Measurements from ENCODE around the gene GRHL3.
A peak's percentile ranks its signal among the peaks of the same experiment; 100 is the strongest.

GRHL3 gene

DNA sequence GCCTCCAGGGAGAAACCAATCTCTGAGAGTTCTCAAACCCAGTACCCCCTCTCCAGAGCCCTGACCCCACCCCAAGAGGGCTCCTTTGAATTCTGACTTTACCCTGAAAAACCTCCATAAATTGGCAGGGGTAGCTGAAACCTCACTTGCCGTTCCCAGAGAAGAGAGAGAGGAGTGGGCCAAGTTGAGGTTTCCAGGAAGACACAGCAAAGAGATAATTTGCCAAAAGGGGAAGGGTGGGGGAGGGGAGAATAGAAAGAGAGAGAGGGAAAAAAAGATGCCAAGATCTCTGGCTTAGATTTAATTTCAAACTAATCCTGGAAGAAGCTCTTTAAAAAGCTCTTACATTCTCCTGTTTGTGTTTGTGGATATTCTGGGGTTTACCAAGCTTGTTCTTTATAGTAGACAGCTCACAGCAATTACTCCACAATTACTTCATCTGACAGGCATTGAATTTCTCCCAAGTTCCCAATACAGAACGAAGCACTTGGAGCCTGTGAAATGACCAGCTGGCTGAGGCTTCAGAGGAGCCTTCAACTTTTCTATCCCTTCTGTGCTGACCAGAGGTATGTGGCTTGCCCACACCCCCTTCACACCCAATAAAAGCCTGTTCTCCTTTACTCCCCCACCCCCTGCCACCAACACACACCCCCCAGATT is 1.1 kb upstream of the GRHL3 start:
- DNase-seq (ENCODE audit: low spot score), result no peak

DNA sequence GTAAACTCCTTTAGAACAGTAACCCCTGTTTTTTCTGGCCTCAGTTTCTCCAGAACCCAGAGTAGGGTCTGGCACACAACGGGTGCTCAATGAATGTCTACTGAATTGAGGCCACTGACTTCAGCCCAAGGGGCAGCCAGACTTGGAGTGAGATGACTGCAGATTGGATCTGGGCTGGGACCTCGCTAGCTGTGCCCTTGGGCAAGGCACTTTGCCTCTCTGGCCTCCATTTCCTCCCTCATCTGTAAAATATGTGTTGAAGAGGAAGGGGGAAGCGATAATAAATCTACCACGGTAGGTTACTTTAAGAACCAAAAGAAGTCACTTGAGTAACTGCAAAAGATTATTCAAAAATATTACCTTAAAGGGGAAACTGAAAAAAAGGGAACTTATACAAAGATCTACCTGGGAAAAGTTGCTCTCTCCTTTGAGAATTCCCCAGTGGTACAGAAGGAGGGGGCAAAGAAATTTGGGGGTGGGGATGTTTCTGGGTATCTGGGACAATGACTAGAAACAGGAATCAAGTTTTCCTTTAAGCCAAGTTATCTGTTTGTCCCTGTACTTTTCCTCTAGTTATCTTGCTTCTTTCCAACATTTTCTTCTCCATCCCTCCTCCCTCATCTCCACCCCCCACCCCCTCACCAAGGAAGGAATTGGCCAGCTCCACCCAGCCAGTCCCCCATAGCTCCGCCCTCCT is 394 bp upstream of the GRHL3 start:
- DNase-seq (ENCODE audit: low spot score), result no peak

DNA sequence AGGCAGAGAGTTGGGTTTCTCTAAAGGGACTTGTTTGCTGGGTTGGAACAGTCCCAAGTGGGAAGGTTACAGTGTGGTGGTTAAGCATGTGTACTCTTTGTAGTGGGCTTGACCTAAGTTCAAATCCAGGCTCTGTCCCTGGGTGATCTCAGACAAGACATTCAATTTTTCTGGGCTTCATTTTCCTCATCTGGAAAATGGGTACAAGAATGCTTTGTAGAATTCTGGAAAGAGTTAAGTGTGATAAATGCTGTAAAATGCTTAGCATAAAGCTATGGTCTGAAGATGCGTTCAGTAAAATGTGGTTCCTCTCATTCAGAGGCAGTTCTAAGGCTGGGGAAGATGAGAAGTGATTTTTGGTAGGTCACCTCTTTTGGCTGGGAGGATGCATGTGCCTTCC is 805 bp downstream of the GRHL3 start:
- no peak for DNase-seq (ENCODE audit: low spot score)

DNA sequence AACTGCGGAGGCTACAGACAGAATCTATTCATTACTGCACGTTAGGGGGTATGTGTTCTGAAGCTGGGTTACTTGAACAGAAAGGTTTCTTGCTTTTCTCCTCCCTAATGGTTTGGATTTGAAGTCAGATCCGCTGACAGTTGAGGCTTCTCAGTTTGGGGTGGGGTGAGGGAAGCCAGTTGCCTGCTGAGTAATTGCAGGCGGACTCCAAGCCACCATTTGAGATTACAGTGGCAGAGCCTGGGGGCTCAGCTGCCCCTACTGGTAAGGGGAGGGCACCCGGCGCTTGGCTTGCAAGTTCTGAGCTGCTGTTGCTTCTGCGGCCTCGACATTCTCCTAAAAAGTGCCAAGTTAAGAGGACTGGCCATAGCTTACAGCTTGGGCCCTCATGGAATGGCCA is 2.0 kb downstream of the GRHL3 start:
- no peak for DNase-seq (ENCODE audit: low spot score)

- DNase-seq (ENCODE audit: low spot score), result peak; percentile 85
Measured at GRCh38 chr1:24321697-24322469, 2.7 kb downstream of the GRHL3 start.

DNA sequence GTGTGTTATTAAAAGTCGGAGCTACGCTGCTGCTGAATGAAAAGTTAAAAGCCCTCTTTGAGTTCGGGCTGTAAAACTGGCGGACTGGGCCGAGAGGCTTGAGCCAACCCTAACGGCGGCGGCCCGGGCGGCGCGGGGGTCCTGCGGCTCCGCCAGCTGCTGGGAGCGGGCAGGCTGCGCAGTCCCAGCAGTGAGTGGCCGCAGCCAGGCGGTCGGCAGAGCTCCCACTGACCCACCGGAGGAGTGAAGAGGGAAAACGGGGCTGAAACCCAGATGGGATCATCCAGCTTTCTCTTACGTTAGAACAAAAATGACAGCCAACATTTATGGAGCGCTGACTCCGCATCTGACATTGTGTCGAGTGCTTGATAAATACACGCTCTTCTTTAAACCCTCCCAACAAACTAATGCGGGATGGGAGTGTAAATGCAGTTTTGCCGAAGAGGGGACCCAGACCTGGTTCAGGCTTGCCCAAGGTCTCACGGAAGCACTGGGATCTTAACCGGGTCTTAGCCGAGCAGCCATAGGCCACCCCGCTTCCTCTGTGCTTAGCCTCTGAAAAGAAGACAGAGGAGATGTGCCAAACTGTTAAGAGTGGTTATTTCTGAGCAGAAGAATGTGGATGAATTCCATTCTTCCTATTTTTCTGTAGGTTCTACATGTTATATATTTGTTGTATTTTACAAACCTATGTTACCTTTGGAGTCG is 3.5 kb downstream of the GRHL3 start:
- DNase-seq (ENCODE audit: low spot score), result no peak

DNA sequence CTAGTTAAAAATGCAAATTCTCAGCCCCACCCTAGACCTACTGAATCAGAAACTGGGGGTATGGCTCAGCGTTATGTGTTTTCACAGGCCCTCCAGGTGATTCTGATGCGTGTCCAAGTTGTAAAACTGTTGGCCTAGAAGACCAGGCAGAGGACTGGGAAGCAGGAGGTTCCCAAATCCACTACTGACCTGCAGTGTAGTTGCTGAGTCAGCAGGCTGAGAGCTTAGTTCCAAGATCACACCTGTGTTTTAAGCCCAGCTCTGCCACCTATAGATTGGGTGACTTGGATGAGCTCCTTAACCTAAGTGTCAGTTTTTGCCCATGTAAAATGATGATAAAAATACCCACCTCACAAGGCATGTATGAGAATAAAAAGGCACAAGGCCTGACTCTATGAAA is 4.1 kb downstream of the GRHL3 start:
- no peak for DNase-seq (ENCODE audit: low spot score)

- DNase-seq (ENCODE audit: low spot score), result no peak
Measured at GRCh38 chr1:24324903-24325302, 5.7 kb downstream of the GRHL3 start.

DNA sequence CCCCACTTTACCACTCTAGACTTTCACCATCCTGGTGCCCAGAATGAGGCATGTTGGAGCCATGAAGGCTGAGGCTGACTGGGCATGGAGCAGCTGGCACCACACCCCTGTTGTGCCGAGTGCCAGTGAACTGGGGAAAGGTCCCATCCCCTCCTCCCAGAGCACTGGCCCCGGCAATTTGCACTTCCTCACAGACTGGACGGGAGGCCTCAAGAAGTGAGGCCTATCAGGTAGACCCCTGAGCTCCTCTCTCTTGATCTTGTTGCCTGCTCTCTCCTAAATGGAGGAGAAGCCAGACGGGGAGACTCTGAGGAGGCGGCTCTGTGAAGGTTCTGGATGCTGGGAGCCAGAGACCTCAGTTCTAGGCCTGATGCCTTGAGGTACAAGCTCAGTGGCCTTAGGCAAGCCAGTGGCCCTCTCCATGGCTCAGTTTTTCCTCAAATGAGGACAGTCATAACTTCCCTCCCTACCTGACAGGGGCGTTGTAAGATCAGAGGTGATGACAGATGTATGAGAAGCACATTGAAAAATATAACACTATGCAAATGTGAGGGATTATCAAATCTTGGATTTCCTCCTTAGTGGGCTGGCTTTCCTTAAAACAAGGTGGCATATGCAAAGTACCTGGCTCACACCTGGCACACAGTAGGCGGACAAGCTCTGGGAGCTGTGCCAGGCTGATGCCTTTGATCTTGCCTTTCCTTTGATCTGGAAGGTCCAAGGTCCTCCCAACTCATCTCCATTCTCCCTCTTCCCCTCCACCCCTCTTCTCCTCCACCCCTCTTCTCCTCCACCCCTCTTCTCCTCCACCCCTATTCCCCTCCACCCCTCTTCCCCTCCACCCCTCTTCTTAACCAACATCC is 6.7 kb downstream of the GRHL3 start:
- DNase-seq (ENCODE audit: low spot score), result no peak

DNA sequence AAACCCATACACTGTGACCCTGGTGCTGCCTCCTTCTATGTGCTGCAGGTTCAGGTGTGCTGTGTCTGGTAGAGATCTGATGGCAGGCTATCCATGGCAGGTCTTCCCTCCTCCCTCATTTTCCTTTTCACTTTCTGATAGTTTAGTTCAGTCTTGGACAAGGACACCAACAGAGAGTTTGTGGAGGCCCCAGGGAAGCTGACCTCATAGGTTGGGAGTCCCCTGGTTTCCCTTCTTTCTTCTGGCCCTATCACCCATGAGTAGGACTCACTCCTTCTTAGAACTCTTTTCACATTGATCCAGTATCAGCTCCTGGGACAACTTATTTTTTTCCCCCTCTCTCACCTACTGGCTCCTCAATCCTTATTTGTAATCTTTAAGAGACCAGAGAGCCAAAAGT is 8.3 kb downstream of the GRHL3 start:
- DNase-seq (ENCODE audit: low spot score), result no peak

DNA sequence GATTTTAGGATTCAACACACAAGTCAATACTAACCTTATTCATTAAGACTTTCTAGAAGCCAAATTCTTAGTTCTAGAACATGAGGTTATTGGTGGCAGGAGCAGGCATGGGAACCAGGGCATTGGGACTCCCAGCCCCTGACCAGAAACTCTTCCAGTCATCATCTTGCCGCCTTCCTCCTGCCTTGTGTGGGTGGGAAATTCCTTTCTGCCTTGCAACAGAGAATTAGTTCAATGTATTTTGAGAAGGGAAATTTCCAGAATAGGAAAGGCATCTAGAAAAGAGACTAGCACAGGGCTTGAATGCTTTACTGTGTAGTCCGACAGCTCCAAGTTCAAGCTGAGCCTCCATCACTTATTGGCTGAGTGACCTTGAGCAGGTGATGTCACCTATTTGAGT is 8.7 kb downstream of the GRHL3 start:
- DNase-seq (ENCODE audit: low spot score), result no peak

- no peak for DNase-seq (ENCODE audit: low spot score)
Measured at GRCh38 chr1:24329331-24329730, 10.2 kb downstream of the GRHL3 start.

- no peak for DNase-seq (ENCODE audit: low spot score)
Measured at GRCh38 chr1:24329797-24330543, 10.8 kb downstream of the GRHL3 start.

DNA sequence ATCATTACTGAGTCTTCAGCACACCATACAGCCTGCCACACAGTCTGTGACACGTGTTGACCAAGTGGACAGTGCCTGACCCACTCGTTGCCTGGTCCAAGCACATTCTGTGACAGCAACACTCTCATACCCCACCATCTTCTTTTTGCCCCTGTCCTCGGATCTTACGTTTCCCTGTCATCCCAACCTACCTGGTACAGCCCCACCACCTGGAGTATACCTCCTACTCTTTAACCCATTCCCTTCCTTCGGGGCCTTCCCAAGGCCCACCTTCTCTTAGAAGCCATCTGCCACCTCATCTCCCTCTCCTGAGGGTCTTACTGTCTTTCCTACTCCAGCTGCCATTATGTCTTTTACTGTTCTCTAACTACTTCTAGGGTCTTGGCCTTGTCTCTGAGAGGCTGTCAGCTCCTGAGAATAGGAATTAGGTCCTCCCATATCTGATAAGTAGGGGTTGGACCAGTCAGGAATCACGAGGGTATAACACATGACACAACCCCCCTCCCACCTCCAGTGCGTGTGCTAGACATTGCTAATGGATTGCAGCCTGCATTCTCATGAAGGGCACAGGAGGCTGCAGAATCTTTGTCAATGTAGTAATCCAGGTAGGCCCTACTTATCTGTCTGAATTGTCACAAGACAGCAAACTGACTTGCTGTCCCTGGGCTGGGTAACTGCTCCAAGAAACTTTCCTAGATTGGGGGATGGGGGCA is 13.0 kb downstream of the GRHL3 start:
- DNase-seq (ENCODE audit: low spot score), result no peak

GRCh38 chr1:24336075-24336474 is 16.9 kb downstream of the GRHL3 start:
- no peak for DNase-seq (ENCODE audit: low spot score)

DNA sequence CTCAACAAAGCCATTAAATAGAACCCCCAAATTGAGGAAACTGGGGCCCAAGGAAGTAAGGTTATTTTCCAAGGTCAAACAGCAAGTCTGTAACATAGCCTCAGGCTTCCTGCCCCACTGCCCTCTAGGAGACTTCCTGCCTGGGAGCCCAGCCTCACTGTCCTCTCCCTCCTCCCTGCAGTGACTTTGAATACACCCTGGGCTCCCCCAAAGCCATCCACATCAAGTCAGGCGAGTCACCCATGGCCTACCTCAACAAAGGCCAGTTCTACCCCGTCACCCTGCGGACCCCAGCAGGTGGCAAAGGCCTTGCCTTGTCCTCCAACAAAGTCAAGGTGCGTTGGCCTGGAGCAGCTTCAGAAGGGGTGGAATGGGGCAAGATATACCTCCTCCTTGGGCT is 18.3 kb downstream of the GRHL3 start:
- DNase-seq (ENCODE audit: low spot score), result no peak

GRCh38 chr1:24338447-24338846 is 19.3 kb downstream of the GRHL3 start:
- no peak for DNase-seq (ENCODE audit: low spot score)

DNA sequence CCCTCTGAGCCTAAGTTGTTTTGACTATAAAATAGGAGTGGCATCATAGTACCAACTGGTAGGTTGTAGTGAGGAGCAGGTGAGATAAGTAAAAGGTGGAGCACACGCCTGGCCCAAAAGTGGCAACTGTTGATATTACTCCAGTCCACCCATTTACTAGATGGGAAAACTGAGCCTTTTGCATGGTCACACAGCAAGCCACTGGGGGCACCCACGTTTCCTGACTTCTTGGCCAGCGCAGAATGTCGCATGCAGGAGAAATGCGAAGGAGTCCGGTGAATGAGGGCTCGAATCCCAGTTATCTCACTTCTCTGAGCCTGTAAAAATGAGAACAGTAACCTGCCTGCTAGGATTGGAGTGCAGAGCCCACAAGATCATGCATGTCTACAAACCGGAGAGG is 20.8 kb downstream of the GRHL3 start:
- no peak for DNase-seq (ENCODE audit: low spot score)

GRCh38 chr1:24340770-24341169 is 21.6 kb downstream of the GRHL3 start:
- no peak for DNase-seq (ENCODE audit: low spot score)

DNA sequence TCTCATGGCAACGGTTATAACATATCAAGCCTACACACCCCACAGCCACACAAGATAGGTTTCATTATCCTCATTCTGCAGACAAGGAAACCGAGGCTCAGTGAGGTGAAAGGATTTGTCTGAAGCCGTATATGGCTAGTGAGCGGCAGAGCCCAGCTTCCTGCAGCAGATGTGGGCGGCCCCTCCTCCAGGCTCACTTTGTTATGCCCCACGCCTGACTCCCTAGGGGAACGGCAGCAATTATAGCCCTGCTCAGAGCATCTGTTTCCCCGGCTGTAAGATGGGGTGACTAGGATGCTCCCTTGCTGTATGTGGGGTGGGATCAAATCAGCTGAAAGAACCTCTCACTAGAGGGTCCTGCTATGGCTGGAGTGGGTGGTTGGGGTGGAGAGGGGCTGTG is 22.1 kb downstream of the GRHL3 start:
- no peak for DNase-seq (ENCODE audit: low spot score)

Data from COLO829 (cell line).